ENCODE measurements around the gene IQCK.

GRCh38 chr16:19859166-19859565 is 141.1 kb downstream of the IQCK start:
- no peak for TF ChIP-seq CTCF (IDR thresholded peaks at IDR 0.05)
- no peak for TF ChIP-seq POLR2A (IDR thresholded peaks at IDR 0.05)

All from testis (tissue), 2 donors.